Right renal pelvis (tissue), 4 donors: ENCODE results near the gene OR13C9. TPM values are rescaled to one million over a fixed set of nuclear protein-coding genes. Genes with fewer than 3 reads are reported as not detected.

Experiments used
- polyA plus RNA-seq, 4 donors: library from polyadenylated mRNA; unstranded; fragments of 120-200 nt; gene quantifications; one replicate each; pipeline ENCODE4 v1.2.1, GENCODE V29; 2013; ENCODE audit not compliant: insufficient read length in 4 of 4

Gene OR13C9
- polyA plus RNA-seq, 4 donors, result not detected

Other genes starting within 250 kb of the OR13C9 start
- gene OR13F1, start 113.9 kb downstream of the OR13C9 start, polyA plus RNA-seq, result not detected
- not detected for gene OR13C4, start 91.0 kb downstream of the OR13C9 start, polyA plus RNA-seq
- not detected for gene OR13C3, start 81.3 kb downstream of the OR13C9 start, polyA plus RNA-seq
- not detected for gene OR13C8, start 49.0 kb downstream of the OR13C9 start, polyA plus RNA-seq
- under 1 TPM in 1 of 4 donors, not detected in 3; 0.36 TPM for gene OR13C5, start 18.8 kb downstream of the OR13C9 start, polyA plus RNA-seq
- gene OR13C2, start 12.6 kb downstream of the OR13C9 start, polyA plus RNA-seq, result under 1 TPM in 1 of 4 donors, not detected in 3; 0.10 TPM
- not detected for gene OR13D1, start 76.3 kb upstream of the OR13C9 start, polyA plus RNA-seq
- gene NIPSNAP3A, start 129.5 kb upstream of the OR13C9 start, polyA plus RNA-seq, result 10 to 100 TPM; 53.4 to 65.6 (median 61.0) TPM
- 10 to 100 TPM; 11.2 to 13.2 (median 11.7) TPM for gene NIPSNAP3B, start 145.9 kb upstream of the OR13C9 start, polyA plus RNA-seq